LoVo (cell line): Measurements from ENCODE around the gene RBM18.

Experiments
- DNase-seq: peaks from one replicate; pipeline ENCODE4 v3.0.0-alpha.2; 2016; ENCODE audit warnings: low spot score

The RBM18 gene

DNA sequence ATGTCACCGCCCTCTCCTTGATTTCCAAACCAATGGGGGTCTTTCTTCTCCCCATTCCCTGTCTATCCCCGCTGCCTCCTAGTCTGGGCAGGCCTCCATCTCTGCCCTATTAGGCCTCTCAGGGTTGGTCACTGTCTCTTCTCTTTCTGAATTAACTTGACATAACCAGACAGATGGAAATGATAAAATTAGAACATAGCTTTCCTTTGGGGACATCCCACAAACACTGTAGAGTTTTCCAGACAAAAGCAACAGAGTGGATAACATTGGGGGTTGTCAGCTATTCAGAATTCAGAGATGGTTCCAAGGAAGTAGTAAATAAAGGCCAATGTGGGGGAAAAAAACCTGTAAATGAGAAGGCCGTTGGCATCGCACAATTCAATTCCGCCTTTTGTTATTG is 60.6 kb downstream of the RBM18 start:
- DNase-seq, result no peak

DNA sequence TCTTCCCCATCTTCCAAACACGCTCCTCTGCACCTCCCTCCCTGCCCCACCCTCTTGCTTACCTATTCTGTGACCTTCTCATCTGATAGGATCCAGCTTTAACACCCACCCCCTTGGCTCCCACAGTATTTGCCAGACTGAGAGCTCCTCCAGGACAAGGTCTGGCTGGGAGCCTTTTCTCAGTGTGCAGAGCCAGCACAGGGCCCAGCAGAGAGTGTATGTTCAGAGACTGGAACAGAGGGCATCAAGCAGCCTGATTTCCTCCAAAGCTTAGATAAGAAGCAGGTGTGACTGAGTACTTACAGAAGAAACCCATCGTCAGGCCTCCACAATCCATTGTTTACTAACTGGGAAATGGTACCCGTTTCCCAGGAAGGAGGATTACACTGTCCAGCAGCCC is 62.5 kb downstream of the RBM18 start:
- DNase-seq, result no peak

DNA sequence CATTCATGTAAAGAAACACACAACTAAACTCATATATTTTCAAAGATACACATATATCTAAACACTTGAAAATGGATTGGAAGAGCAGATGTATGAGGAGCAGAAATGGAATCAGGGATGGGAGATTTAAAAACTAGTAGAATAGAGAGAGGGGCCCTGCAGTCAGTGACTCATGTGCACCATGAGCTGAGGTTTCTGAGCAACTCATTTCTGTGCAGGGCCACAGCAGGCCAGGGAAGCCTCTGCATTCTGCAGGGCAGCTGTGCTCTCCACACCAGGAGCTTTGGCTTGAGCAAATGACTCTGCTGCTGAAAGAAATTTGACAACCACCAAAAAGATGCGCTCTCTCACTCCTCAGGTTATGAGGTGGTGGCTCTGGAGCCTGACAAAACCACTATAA is 63.0 kb downstream of the RBM18 start:
- no peak for DNase-seq

DNA sequence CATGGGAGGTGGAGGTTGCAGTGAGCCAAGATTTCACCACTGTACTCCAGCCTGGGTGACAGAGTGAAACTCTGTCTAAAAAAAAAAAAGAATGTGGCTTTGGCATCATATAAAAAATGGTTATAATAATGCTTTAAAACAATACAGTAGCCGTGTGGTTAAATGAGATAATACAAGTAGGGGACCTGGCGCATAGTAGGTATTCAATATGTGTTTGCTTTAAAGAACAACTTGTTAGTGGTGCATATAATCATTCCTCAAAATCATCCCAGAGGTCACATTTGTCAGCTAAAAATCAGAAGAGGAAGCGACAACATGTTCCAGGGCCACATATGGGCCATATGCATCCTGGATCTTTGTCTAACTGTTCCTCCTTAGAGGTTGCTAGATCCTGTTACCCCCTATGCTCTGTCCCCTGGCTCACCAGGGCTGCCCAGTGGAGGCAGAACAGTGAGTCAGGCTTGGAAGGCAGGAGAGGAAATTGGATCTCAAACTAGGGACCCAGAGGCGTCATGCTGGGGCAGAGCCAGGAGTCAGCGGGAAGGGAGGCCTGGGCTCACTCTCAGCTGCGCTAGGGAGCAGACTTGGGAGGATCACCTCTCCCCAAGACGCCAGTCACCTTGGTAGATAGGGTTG is 63.6 kb downstream of the RBM18 start:
- no peak for DNase-seq

DNA sequence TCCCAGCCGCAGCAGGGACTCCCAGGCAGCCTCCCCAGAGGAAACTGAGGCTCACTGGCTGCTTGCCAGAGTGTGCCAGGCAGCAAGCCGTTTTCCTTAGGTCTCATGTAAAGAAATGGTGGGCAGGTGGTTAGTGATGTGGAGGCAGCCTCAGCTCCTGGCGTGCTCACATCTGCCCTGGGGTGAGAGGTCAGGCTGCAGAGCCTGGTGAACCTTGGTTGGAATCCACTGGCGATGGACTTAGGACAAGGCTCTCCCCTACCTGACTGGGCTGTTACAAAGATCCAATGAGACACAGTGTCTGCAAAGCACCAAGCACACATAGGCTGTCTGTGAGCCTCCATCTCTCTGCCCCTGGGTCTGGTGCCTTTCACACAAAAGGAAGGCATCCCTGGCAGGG is 66.8 kb downstream of the RBM18 start:
- DNase-seq, result no peak

DNA sequence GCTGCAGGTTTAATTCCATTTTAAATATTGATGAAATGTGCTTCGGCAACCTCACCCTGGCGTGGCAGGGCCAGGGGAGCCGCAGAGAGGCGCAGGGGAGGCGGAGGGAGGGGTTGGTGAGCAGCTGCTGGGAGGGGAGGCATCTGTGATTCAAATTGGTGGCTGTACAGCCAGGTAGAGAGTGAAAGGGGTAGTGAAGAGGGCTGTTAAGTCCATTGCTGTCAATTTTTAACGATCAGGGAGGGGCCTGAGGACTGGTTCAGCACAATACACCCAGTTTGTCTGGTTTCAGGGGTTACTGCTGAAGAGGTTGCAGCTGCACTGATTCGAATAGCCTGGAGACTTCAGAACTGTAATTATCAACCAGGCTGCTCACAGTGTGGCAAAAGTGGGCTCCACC is 67.2 kb downstream of the RBM18 start:
- DNase-seq, result no peak

DNA sequence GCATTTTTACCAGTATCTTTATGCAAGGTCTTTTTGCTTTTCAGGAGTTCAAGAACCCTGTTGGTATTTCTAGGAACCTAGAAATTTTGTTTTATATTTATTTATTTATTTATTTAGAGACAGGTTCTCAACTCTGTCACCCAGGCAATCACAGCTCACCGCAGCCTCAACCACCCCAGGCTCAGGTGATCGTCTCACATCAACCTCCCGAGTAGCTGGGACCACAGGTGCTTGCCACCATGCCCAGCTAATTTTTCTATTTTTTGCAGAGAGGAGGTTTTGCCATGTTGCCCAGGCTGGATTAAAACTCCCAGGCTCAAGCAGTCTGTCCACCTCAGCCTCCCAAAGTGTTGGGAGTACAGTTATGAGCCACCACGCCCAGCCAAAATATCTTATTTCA is 68.8 kb downstream of the RBM18 start:
- DNase-seq, result no peak

DNA sequence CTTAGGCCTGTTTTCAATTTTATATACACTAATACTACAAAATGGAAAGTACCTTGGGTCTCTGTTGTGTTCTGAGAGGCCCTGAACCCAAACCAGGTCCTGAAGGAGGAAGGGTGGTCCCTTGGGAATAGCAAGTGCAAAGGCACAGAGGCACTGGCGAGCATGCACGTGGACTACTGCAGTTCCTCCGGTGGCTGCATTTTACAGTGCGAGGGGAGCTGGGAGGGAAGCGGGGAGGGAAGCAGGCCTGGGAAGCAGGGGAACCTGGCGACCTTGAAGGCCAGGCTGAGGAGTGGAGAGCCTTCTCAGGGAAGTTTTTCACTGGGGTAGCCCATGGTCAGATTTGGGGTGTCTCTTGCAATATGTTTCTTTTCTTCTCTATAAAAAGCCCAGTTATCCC is 71.0 kb downstream of the RBM18 start:
- DNase-seq, result no peak

DNA sequence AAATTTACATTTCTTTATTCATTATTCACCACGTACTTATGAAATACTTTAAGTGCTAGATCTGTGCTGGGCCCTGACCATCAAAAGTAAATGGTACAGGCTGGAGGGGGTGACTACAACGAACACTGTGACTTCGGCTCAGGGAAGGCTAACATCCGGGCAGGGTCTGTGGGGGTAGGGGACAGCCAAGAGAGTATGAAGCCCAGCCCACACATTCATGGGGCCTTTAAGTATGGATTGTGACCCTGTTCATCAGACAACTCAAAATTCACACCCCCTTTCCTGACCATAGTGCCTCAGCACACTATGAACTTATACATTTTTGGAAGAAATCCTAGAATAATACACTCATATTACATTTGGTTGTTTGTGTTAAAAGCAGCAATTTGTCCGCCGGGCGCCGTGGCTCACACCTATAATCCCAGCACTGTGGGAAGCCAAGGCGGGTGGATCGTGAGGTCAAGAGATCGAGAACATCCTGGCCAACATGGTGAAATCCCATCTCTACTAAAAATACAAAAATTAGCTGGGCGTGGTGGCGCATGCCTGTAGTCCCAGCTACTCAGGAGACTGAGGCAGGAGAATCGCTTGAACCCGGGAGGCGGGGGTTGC is 71.6 kb downstream of the RBM18 start:
- DNase-seq, result no peak

DNA sequence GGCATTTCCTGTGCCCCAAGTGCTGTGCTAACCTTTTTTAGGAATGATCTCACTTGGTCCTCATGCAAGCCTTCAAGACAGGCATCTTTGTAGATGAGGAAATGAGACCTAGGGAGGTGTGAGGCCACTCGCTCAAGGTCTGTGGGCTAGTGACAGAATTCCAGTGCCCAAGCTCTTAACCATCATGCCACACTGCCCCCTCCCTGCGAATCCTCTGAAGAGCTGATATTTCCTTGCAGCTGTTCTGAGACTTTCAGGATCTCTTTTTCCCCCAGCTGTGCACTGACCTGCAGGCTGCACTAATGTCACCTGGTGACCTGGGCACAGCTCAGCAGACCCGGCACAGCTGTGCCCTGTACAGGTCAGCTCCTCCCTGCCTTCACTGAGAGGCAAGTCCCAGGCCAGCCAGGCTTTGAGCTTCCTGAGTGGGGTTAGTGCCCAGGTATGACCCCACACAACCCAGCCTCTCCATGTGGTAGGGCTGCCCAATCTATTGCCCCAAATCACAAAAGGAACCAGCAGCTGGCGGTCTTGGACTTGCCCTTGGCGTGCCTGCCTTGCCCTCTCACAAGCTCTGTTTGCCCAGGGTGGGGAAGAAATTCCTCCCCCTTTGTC is 72.3 kb downstream of the RBM18 start:
- peak; percentile 3 for DNase-seq

DNA sequence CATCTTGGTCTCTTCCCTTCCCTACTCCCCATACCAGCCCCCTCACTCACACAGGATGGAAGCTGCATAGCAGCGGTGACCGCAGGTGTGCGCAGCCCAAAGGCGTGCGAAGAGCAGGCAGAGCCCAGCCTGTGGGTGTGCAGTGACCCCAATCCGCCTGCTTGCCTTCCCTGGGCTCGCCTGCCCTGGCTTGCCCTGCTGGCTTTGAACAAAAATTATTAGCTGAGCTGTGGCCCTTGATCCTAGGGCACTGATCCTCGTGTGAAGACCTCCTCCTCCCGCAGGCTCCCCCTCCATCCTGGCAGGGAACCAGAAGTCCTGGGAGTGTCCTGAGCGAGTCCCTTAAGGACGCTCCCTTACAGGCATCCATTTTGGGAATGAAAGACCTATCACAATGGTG is 73.1 kb downstream of the RBM18 start:
- no peak for DNase-seq

DNA sequence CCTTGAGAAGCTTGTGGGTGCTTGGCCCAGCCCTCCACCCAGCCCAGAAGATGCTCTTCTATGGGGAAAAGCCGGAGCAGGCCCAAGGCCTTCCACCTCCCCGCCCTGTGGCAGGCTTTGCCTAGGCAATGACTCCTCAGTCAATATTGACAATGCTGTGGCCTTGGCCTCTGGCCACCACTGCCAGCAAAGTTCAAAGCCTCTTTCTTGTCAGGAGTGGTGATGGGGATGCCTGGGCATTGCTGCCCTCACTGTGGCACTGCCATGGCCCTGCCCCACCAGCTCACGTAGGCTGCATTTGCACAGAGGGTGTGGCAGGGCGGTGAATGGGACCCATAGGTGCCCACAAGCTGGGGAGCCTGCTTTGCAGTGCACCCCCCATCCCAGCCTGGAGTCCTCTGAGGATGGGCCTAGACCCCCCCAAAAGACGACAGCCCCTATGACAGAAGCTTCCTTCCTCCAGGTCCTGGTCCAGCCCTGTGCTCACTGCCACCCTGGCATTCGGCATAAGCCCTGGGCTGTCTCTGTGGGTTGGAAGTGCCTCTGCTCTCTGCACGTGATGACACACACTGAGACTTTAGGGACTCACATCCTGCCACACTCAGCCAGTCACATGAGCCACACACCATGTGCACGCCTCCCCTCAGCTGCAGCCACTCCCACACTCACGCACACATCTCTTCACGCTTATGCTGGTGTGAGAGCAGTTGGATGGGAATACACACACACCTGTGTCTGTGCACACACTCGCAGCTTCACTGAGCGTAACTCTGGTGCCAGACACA is 73.9 kb downstream of the RBM18 start:
- peak; percentile 18 for DNase-seq

DNA sequence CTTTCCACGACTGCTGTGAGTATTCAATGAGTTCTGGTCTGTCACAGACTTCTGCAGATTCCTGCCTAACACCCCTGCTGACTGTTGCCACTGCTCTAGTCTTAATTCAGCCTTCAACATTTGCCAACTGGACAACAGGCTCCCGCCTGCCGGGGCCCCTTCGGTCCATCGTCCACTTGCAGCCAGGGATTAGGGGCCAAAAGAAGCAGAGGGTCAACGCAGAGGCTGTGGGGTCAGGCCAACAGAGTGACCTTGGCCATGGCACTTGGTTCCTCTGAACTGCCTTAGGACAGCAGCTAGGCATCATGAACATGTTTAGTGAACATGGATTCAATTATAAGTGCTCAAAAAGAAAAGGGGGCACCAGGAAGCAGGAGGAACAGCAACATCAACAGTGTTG is 76.3 kb downstream of the RBM18 start:
- no peak for DNase-seq
